BJ (cell line): Measurements from ENCODE around the gene PRR5. TPM values are rescaled to one million over a fixed set of nuclear protein-coding genes. Genes with fewer than 3 reads are reported as not detected.

Experiments used
- CTCF ChIA-PET: fragments of 350-600 bp; formaldehyde crosslinking; extraction: SDS; loops from one replicate; lab custom pipeline; 2021; ENCODE audit warnings: antibody characterized with exemption, inconsistent platforms; lab: Yijun Ruan, JAX
- POLR2A ChIA-PET: fragments of 300-600 bp; sonication (Branson Sonifier 250); formaldehyde crosslinking; extraction: SDS; loops from one replicate; lab custom pipeline; 2021; ENCODE audit warnings: antibody characterized with exemption; lab: Charles Lee
- DNase-seq: peaks from one replicate; pipeline ENCODE4 v3.0.0-alpha.2; 2011; ENCODE audit warnings: low read depth
- H3K27me3 ChIP-seq: 2 replicates; pipeline ENCODE4 v1.6.0; 2011; ENCODE audit warnings: low read length; ENCODE audit not compliant: control insufficient read depth, insufficient read depth
- H3K36me3 ChIP-seq: 2 replicates; pipeline ENCODE4 v1.5.1; 2011; ENCODE audit warnings: low read length; ENCODE audit not compliant: control insufficient read depth, insufficient read depth
- H3K4me3 ChIP-seq: 2 replicates; pipeline ENCODE4 v1.5.1; 2011; ENCODE audit warnings: low read depth, mild to moderate bottlenecking, control low read depth, low read length
- polyA plus RNA-seq: library from polyadenylated mRNA; depleted of rRNA; stranded (reverse); fragments of >200 nt; gene quantifications from 2 replicates; pipeline ENCODE4 v1.2.3, GENCODE V29; 2011
- TF ChIP-seq, protein P1 (sequence below): IDR thresholded peaks from 2 replicates; pipeline ENCODE4 v1.5.1; 2011; ENCODE audit warnings: low read depth, mild to moderate bottlenecking, control low read depth, inconsistent platforms, low read length, moderate library complexity; ENCODE audit not compliant: insufficient read depth

The PRR5 gene
- polyA plus RNA-seq, 1 experiment = 33.4 TPM

DNA sequence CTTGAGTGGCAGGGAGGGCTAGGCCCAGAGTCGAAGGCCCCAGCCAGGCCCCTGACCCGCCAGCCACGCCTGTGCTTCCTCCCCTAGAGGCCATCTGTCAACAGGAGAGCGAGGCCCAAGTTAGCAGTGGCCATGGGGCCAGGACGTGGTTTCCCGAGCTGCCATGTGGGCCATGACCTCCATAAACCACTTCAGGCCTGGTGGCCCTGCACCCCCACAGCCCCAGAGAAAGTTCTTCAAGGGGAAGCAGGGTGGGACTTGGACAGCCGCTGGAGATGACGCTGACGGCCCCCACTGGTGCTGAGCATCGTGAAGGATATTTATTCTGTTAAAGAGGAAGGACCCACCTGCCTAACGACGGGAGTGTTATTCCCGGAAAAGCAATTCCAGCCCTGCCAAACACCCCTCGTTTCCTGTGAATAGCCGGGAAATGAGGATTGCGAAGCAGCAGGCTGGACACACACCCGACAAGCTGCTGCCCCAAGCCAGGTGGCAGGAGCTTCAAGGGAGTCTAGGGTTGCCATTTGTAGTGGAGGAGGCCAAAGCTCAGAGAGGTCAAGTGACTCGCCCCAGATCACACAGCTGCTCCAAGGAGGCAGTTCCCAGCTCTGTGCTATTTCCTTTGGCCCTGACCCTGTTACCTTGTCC lies 12.8 kb downstream of the PRR5 start:
- no peak for DNase-seq
- Histone ChIP-seq H3K36me3 (peaks cover 22% of the 10 kb centered on the region), H3K27me3 (no peaks in the 10 kb centered on the region), H3K4me3 (no peak overlapping the region)
- TF ChIP-seq, protein P1, sequence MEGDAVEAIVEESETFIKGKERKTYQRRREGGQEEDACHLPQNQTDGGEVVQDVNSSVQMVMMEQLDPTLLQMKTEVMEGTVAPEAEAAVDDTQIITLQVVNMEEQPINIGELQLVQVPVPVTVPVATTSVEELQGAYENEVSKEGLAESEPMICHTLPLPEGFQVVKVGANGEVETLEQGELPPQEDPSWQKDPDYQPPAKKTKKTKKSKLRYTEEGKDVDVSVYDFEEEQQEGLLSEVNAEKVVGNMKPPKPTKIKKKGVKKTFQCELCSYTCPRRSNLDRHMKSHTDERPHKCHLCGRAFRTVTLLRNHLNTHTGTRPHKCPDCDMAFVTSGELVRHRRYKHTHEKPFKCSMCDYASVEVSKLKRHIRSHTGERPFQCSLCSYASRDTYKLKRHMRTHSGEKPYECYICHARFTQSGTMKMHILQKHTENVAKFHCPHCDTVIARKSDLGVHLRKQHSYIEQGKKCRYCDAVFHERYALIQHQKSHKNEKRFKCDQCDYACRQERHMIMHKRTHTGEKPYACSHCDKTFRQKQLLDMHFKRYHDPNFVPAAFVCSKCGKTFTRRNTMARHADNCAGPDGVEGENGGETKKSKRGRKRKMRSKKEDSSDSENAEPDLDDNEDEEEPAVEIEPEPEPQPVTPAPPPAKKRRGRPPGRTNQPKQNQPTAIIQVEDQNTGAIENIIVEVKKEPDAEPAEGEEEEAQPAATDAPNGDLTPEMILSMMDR = no peak
- CTCF ChIA-PET = interaction anchor here (1.0 to 1.6 kb wide), 2 partner anchors 17 to 20 kb away, joined by 3 to 4 read pairs; no protein-coding TSS in a partner anchor
- POLR2A ChIA-PET = no interaction called here

DNA sequence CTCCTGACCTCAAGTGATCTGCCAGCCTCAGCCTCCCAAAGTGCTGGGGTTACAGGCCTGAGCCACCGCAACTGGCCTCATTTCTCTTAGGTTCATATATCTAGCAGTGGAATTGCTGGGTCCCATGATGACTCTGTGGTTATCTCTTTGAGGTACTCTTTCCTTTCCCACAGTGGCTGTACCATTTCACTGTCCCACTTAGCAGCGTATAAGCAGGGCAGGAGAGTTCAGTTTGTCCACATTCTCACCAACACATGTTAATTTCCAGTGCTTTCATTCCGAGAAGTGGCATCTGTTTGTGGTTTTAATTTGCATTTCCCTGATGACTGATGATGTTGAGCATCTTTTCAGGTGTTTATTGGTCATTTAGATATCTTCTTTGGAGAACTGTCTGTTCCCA lies 16.4 kb downstream of the PRR5 start:
- CTCF ChIA-PET = no interaction called here
- TF ChIP-seq, protein P1 = no peak
- H3K27me3 ChIP-seq = no peaks in the 10 kb centered on the region
- POLR2A ChIA-PET = no interaction called here
- peaks cover 37% of the 10 kb centered on the region for H3K36me3 ChIP-seq
- no peak overlapping the region for H3K4me3 ChIP-seq
- no peak for DNase-seq

DNA sequence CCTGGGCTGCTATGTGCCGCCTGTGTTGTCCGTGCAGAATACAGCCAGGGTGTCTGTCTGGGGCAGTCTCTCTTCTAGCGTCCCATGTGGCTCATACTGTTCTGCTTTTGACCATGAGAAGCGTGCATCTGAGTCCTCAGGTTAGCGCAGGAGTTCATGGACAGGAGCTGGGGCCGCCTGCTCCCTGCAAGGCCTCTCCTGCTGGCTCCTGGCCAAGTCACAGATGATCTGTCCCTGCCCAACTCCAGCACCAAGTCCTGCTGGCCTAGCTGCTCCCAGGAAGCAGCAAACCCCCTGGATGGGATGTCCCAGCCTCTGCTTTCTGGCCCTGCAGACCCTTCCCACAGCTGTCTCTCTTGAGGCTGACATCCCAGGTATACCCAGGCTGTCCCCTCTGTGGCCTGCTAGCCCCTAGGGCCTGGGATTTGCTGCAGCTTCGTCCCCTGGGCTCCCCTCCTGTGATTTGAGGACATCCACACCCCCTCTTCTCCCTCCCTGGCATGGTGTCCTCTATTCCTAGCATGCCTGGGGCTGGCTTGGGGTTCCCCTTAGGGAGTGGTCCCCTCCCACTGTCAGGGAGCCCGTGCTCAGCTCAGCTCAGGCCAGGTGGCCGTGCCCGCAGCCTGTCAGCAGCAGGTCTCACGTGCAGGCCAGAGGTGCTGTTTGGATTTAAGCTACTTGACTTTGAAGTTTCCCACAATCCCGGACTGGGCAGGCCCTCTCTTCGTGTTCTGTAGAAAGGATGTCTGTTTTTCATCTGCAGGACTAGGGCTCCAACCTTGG lies 17.8 kb downstream of the PRR5 start:
- CTCF ChIA-PET = interaction anchor here (0.7 to 1.8 kb wide), 4 partner anchors 10 to 22 kb away, joined by 3 to 8 read pairs (median 4); no protein-coding TSS in a partner anchor
- DNase-seq = no peak
- Histone ChIP-seq H3K36me3 (peaks cover 38% of the 10 kb centered on the region), H3K27me3 (no peaks in the 10 kb centered on the region), H3K4me3 (no peak overlapping the region)
- POLR2A ChIA-PET = no interaction called here
- TF ChIP-seq, protein P1 = no peak

DNA sequence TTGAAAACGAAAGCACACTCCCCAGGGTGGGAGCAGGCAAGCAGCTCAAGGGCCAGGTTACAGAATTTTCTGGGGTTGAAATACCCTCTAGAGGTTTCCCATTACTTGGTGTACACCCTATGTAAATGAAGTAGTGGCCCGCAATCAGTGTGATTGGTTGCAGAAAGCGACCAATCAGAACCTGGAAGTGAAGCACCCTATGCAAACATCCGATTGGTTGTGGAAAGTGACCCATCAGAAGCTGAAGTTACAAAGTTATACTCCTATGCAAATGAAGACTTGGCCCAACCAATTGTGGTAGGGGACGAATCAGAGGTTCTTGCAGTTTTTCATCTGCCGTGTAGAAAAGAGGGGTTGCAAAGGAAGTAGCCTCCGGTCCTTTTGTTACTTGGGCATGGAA lies 19.2 kb downstream of the PRR5 start:
- Histone ChIP-seq H3K27me3 (no peaks in the 10 kb centered on the region), H3K36me3 (peaks cover 32% of the 10 kb centered on the region), H3K4me3 (no peak overlapping the region)
- no peak for DNase-seq
- POLR2A ChIA-PET = no interaction called here
- TF ChIP-seq, protein P1 = no peak
- CTCF ChIA-PET = no interaction called here

DNA sequence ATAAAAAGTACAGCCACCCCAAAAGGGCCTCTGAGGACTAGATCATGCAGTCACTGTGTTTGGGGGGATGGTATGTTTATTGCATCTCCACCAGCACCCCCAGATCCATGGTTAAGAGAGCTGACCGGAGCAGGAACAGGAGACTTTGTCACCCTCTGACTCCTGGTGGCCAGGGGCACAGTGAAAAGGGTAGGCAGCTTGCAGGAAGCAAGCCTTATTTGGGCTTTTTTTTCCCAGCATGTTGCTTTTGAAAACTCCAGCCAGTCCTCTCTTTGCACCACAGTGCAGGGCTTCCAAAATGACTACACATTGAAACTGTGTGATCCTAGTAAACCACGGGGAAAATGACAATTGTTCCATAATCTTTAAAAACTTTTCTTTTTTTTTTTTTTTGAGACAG lies 20.6 kb downstream of the PRR5 start:
- H3K4me3 ChIP-seq = no peak overlapping the region
- H3K27me3 ChIP-seq = no peaks in the 10 kb centered on the region
- ChIA-PET CTCF (interaction anchor here (0.8 to 1.5 kb wide), 4 partner anchors 9 to 38 kb away, joined by 3 to 5 read pairs (median 3); no protein-coding TSS in a partner anchor), POLR2A (no interaction called here)
- TF ChIP-seq, protein P1 = no peak
- peaks cover 34% of the 10 kb centered on the region for H3K36me3 ChIP-seq
- no peak for DNase-seq
